B cell (primary cell): ENCODE measurements around the gene EBF3. TPM values are rescaled to one million over a fixed set of nuclear protein-coding genes. Genes with fewer than 3 reads are reported as not detected.

Experiments used
- ATAC-seq: fragments of 200-7000 bp; cut with Tn5 transposase; one replicate; pipeline ENCODE4 v1.10.0; 2021; ENCODE audit warnings: low read depth, mild to moderate bottlenecking, moderate number of reproducible peaks, moderate library complexity
- CTCF ChIA-PET: fragments of 350-600 bp; sonication (Branson Sonifier 250); formaldehyde crosslinking; loops from one replicate; lab custom pipeline; 2021; ENCODE audit warnings: antibody characterized with exemption, inconsistent platforms; lab: Charles Lee
- POLR2A ChIA-PET: fragments of 350-600 bp; sonication (Branson Sonifier 250); formaldehyde crosslinking; loops from one replicate; lab custom pipeline; 2021; ENCODE audit warnings: antibody characterized with exemption; lab: Charles Lee
- DNase-seq: peaks from one replicate; pipeline ENCODE4 v3.0.0; 2013
- H2AFZ ChIP-seq: 2 replicates; pipeline ENCODE4 v1.6.1; 2012; ENCODE audit warnings: mild to moderate bottlenecking, low read depth, low read length; ENCODE audit not compliant: insufficient read depth, poor library complexity, severe bottlenecking
- H3K27ac ChIP-seq, 2 donors: 1 replicate in 1 of 2; 2 replicates in 1 of 2; pipeline ENCODE4 v1.5.1; 2012 to 2013; ENCODE audit warnings: low read length in 2 of 2, mild to moderate bottlenecking in 2 of 2, moderate library complexity in 1 of 2
- H3K27me3 ChIP-seq, 4 experiments: fragments of 200-600 bp in 1 of 4; sonication (generic) in 1 of 4; replicated peaks in 1 of 4; 1 replicate in 2 of 4; 2 replicates in 2 of 4; pipeline versions ENCODE4 v1.6.1 to v1.7.0; 2013 to 2016; ENCODE audit warnings: low read length in 3 of 4, mild to moderate bottlenecking in 2 of 4, mixed read lengths in 1 of 4, moderate library complexity in 1 of 4; ENCODE audit not compliant: insufficient read depth in 4 of 4, control insufficient read depth in 3 of 4; ENCODE audit errors: control extremely low read depth in 1 of 4
- H3K36me3 ChIP-seq, 2 experiments: replicated peaks in 1 of 2; 1 replicate in 1 of 2; 2 replicates in 1 of 2; pipeline versions ENCODE4 v1.6.1 to v1.7.1; 2013; ENCODE audit warnings: low read length in 1 of 2; ENCODE audit not compliant: insufficient read depth in 2 of 2, control insufficient read depth in 1 of 2; ENCODE audit errors: control extremely low read depth in 1 of 2, extremely low read depth in 1 of 2
- H3K4me1 ChIP-seq, 2 donors: fragments of 200-600 bp in 1 of 2; sonication (generic) in 1 of 2; 1 replicate in 1 of 2; 2 replicates in 1 of 2; pipeline versions ENCODE4 v1.5.1 to v1.6.1; 2013 to 2017; ENCODE audit warnings: low read length in 2 of 2; ENCODE audit not compliant: control insufficient read depth in 2 of 2, insufficient read depth in 2 of 2
- H3K4me2 ChIP-seq: replicated peaks from 2 replicates; pipeline ENCODE3; 2012; ENCODE audit warnings: mild to moderate bottlenecking, low read depth, low read length; ENCODE audit not compliant: poor library complexity, severe bottlenecking
- H3K4me3 ChIP-seq, 5 experiments: fragments of 200-600 bp in 1 of 5; sonication (generic) in 1 of 5; 1 replicate in 3 of 5; 2 replicates in 2 of 5; pipeline versions ENCODE4 v1.5.1 to v1.7.0; 2011 to 2016; ENCODE audit warnings: low read length in 4 of 5, mild to moderate bottlenecking in 4 of 5, low read depth in 2 of 5, control low read depth in 1 of 5, moderate library complexity in 1 of 5; ENCODE audit not compliant: insufficient read depth in 1 of 5; ENCODE audit errors: control extremely low read depth in 1 of 5, extremely low read depth in 1 of 5
- H3K79me2 ChIP-seq: fragments of 200-600 bp; sonication (generic); one replicate; pipeline ENCODE4 v1.6.0; 2016; ENCODE audit warnings: low read length; ENCODE audit not compliant: control insufficient read depth, insufficient read depth
- H3K9ac ChIP-seq: fragments of 200-600 bp; sonication (generic); 2 replicates; pipeline ENCODE4 v1.6.1; 2017; ENCODE audit warnings: mild to moderate bottlenecking, low read length, moderate library complexity
- H3K9me3 ChIP-seq, 3 donors: one replicate each; pipeline versions ENCODE4 v1.6.1 to v1.7.1; 2013; ENCODE audit warnings: low read length in 2 of 3; ENCODE audit not compliant: control insufficient read depth in 2 of 3, insufficient read depth in 1 of 3; ENCODE audit errors: control extremely low read depth in 1 of 3
- H4K20me1 ChIP-seq: 2 replicates; pipeline ENCODE4 v1.6.0; 2012; ENCODE audit warnings: mild to moderate bottlenecking, low read length; ENCODE audit not compliant: insufficient read depth, control insufficient read depth, poor library complexity, severe bottlenecking
- H3K27ac Mint-ChIP-seq: one replicate; pipeline ENCODE4 v1.8.0; 2021; ENCODE audit warnings: mixed read lengths
- H3K27me3 Mint-ChIP-seq: one replicate; pipeline ENCODE4 v1.8.0; 2021; ENCODE audit warnings: mixed read lengths
- H3K4me1 Mint-ChIP-seq: one replicate; pipeline ENCODE4 v1.8.0; 2021; ENCODE audit warnings: mixed read lengths
- H3K4me3 Mint-ChIP-seq: one replicate; pipeline ENCODE4 v1.8.0; 2021; ENCODE audit warnings: mixed read lengths
- H3K9me3 Mint-ChIP-seq: one replicate; pipeline ENCODE4 v1.8.0; 2022; ENCODE audit warnings: mixed read lengths; ENCODE audit not compliant: insufficient read depth
- CTCF ChIP-seq: fragments of 200-600 bp; IDR thresholded peaks from one replicate; pipeline ENCODE4 v1.8.0; 2022; ENCODE audit warnings: antibody characterized with exemption, mild to moderate bottlenecking
- EZH2 ChIP-seq: IDR thresholded peaks from 2 replicates; pipeline ENCODE4 v1.6.1; 2012; ENCODE audit warnings: borderline replicate concordance, low read depth, mild to moderate bottlenecking, moderate library complexity, low read length; ENCODE audit not compliant: insufficient read depth, poor library complexity, severe bottlenecking
- WGBS: methylation state at CpG from one replicate; pipeline ENCODE4 v1.1.5; 2013; ENCODE audit warnings: missing lambda C conversion rate; ENCODE audit not compliant: insufficient coverage; 5-methylcytosine and 5-hydroxymethylcytosine counted together
- intact Hi-C: fragments of 100-400 bp; cut with micrococcal nuclease; formaldehyde crosslinking; loops from one replicate; pipeline ENCODE4 v1.10.0; 2022
- polyA plus RNA-seq: library from polyadenylated mRNA; depleted of rRNA; stranded (reverse); fragments of >200 nt; gene quantifications from 2 replicates; pipeline ENCODE4 v1.2.3, GENCODE V29; 2012
- total RNA-seq, 2 donors: library from RNA; stranded (reverse); fragments of 120-200 nt in 1 of 2; gene quantifications; 1 replicate in 1 of 2; 2 replicates in 1 of 2; pipeline versions ENCODE4 v1.2.3 to v1.2.4, GENCODE V29; 2013 to 2022

The EBF3 gene
- total and polyA plus RNA-seq, 2 donors (not counting 1 experiment from before 2014, with no cell fraction given): not detected

GRCh38 chr10:130003787-130004613 is 39.9 kb upstream of the EBF3 start:
- no peak for ATAC-seq
- Mint-ChIP-seq H3K4me3 (no peak overlapping the region), H3K9me3 (no peaks in the 10 kb centered on the region), H3K27me3 (peaks cover 18% of the 10 kb centered on the region), H3K27ac (no peak overlapping the region), H3K4me1 (no peaks in the 10 kb centered on the region)
- no peak for DNase-seq
- no peak overlapping the region for H3K4me2 ChIP-seq
- H3K27me3 ChIP-seq: no peaks in the 10 kb centered on the region
- CTCF ChIA-PET: no interaction called here
- intact Hi-C loops: no loop called here
- H3K36me3 ChIP-seq: no peaks in the 10 kb centered on the region
- peaks cover 0 to 26% (median 3%) of the 10 kb centered on the region in 3 donors for H3K9me3 ChIP-seq
- WGBS: 94% methylated on average over 6 of the region's 8 CpGs
- H3K79me2 ChIP-seq: no peaks in the 10 kb centered on the region
- no peak overlapping the region for H3K9ac ChIP-seq
- no peak overlapping the region for H3K27ac ChIP-seq
- POLR2A ChIA-PET: no interaction called here
- TF ChIP-seq EZH2: no peak
- no peak for TF ChIP-seq CTCF
- no peak overlapping the region for H3K4me3 ChIP-seq
- no peak overlapping the region for H2AFZ ChIP-seq
- no peaks in the 10 kb centered on the region for H3K4me1 ChIP-seq
- no peaks in the 10 kb centered on the region for H4K20me1 ChIP-seq

GRCh38 chr10:130003166-130003565 is 39.1 kb upstream of the EBF3 start:
- Mint-ChIP-seq H3K4me1 (no peaks in the 10 kb centered on the region), H3K4me3 (no peak overlapping the region), H3K27me3 (peaks cover 16% of the 10 kb centered on the region), H3K27ac (no peak overlapping the region), H3K9me3 (no peaks in the 10 kb centered on the region)
- intact Hi-C loops: no loop called here
- 85% methylated on average over 9 of the region's 9 CpGs for WGBS
- CTCF ChIA-PET: no interaction called here
- no peaks in the 10 kb centered on the region for H3K27me3 ChIP-seq
- ATAC-seq (no peak), DNase-seq (no peak)
- H2AFZ ChIP-seq: no peak overlapping the region
- no peak for TF ChIP-seq CTCF
- no peak for TF ChIP-seq EZH2
- no peaks in the 10 kb centered on the region for H3K79me2 ChIP-seq
- H3K9ac ChIP-seq: no peak overlapping the region
- H3K4me2 ChIP-seq: no peak overlapping the region
- H3K9me3 ChIP-seq: peaks cover 0 to 26% (median 3%) of the 10 kb centered on the region in 3 donors
- POLR2A ChIA-PET: no interaction called here
- H3K27ac ChIP-seq: no peak overlapping the region
- no peaks in the 10 kb centered on the region for H3K4me1 ChIP-seq
- no peaks in the 10 kb centered on the region for H4K20me1 ChIP-seq
- no peaks in the 10 kb centered on the region for H3K36me3 ChIP-seq
- H3K4me3 ChIP-seq: no peak overlapping the region
